Measurements from ENCODE around the gene AVEN. TPM values are rescaled to one million over a fixed set of nuclear protein-coding genes. Genes with fewer than 3 reads are reported as not detected.

The AVEN gene
- total and polyA plus RNA-seq, 2 donors (not counting 3 experiments of a cell fraction or from before 2014, with no cell fraction given) = 7.7 to 23.3 TPM

GRCh38 chr15:34085746-34086145 is 46.7 kb upstream of the AVEN start:
- H4K20me1 ChIP-seq (replicated peaks; ENCODE audit: control insufficient read depth, extremely low read depth, insufficient read depth, low read length) = no peaks in the 10 kb centered on the region
- dilution Hi-C loops (cut with MboI; ENCODE audit: extremely low pct_ligation_motif_present, low sequenced_read_pairs) (no loop called here), intact Hi-C loops (cut with micrococcal nuclease) (no loop called here)
- H3K4me2 ChIP-seq (ENCODE audit: insufficient read depth, low read length) = no peak overlapping the region
- H2AFZ ChIP-seq (ENCODE audit: low read depth, low read length) = no peak overlapping the region
- no peak for FAIRE-seq
- no TSS peak for BruUV-seq (replicated peaks)
- no peaks in the 10 kb centered on the region for H3K27me3 ChIP-seq (ENCODE audit: control insufficient read depth in 2 of 2, insufficient read depth in 2 of 2, low read length in 2 of 2)
- no peak overlapping the region for H3K4me3 ChIP-seq (replicated peaks in 1 of 3; ENCODE audit: insufficient read depth in 1 of 3, low read depth in 1 of 3, low read length in 3 of 3)
- H3K27ac ChIP-seq (ENCODE audit: insufficient read depth, low read depth, low read length) = no peak overlapping the region
- ChIA-PET POLR2A (no interaction called here), CTCF (interaction anchor here (0.9 kb wide), 1 partner anchor 16 kb away, joined by 3 read pairs; the partner anchor contains the start of gene PGBD4)
- H3K9me3 ChIP-seq (replicated peaks; ENCODE audit: control insufficient read depth, insufficient read depth, low read length) = no peaks in the 10 kb centered on the region
- no peak overlapping the region for H3K9ac ChIP-seq (replicated peaks; ENCODE audit: extremely low read depth, insufficient read depth, low read length)
- DNase-seq (ENCODE audit: low read depth, low spot score) = no peak
- TF ChIP-seq POLR2AphosphoS5 (IDR thresholded peaks at IDR 0.05; ENCODE audit: insufficient read depth, low read depth, low read length) (no peak), JUN (IDR thresholded peaks at IDR 0.05; ENCODE audit: borderline replicate concordance, insufficient read depth, insufficient read length, low read depth) (no peak), MAX (IDR thresholded peaks at IDR 0.05; ENCODE audit: insufficient read depth, insufficient read length) (no peak), GATA2 (IDR thresholded peaks at IDR 0.05; ENCODE audit: insufficient read depth, insufficient read length, low read depth, low read length) (no peak), POLR2A (IDR thresholded peaks at IDR 0.05; ENCODE audit: low read depth, low read length) (no peak), CTCF (IDR thresholded peaks at IDR 0.05; ENCODE audit: extremely low read depth in 1 of 2, insufficient read depth in 1 of 2, low read depth in 1 of 2, low read length in 2 of 2) (no peak), EZH2 (IDR thresholded peaks at IDR 0.05; ENCODE audit: borderline replicate concordance, low read depth, low read length, severe bottlenecking) (no peak), FOS (IDR thresholded peaks at IDR 0.05; ENCODE audit: borderline replicate concordance, insufficient read depth, low read length) (no peak), MYC (IDR thresholded peaks at IDR 0.05; ENCODE audit: low read depth, low read length) (no peak)
- H3K79me2 ChIP-seq (ENCODE audit: control insufficient read depth, insufficient read depth, low read length) = peaks cover under 1% of the 10 kb centered on the region
- no peaks in the 10 kb centered on the region for H3K9me1 ChIP-seq (replicated peaks; ENCODE audit: control insufficient read depth, extremely low read depth, insufficient read depth, low read length)
- H3K36me3 ChIP-seq (ENCODE audit: control insufficient read depth in 2 of 2, extremely low read depth in 1 of 2, insufficient read depth in 2 of 2, low read length in 2 of 2) = peaks cover 11 to 14% of the 10 kb centered on the region in 2 experiments
- no peaks in the 10 kb centered on the region for H3K4me1 ChIP-seq (ENCODE audit: control insufficient read depth, extremely low read depth, insufficient read depth, low read length)

Data from endothelial cell of umbilical vein (primary cell).